Keratinocyte (primary cell): ENCODE data around the gene RTN4R. TPM values are rescaled to one million over a fixed set of nuclear protein-coding genes. Genes with fewer than 3 reads are reported as not detected.

ENCODE experiments used
- DNase-seq: peaks from one replicate; pipeline ENCODE4 v3.0.0-alpha.2; 2011; ENCODE audit warnings: low read depth, missing footprints, low spot score
- FAIRE-seq: peaks from 2 replicates; lab custom pipeline; 2011; peaks lifted over from hg19 to GRCh38; lab: Jason Lieb, UNC
- H2AFZ ChIP-seq: 2 replicates; pipeline ENCODE4 v1.6.0; 2012; ENCODE audit warnings: low read length, control low read depth, inconsistent platforms; ENCODE audit not compliant: control insufficient read depth
- H3K27ac ChIP-seq: 2 replicates; pipeline ENCODE4 v1.5.1; 2011; ENCODE audit warnings: low read length; ENCODE audit not compliant: control insufficient read depth, insufficient read depth
- H3K27me3 ChIP-seq: 3 replicates; pipeline ENCODE4 v1.6.0; 2011; ENCODE audit warnings: low read length; ENCODE audit not compliant: control insufficient read depth, insufficient read depth; ENCODE audit errors: extremely low read depth
- H3K36me3 ChIP-seq, 2 experiments: 2 replicates in 1 of 2; 3 replicates in 1 of 2; pipeline ENCODE4 v1.5.1; 2011; ENCODE audit warnings: low read length in 2 of 2, mild to moderate bottlenecking in 1 of 2; ENCODE audit not compliant: control insufficient read depth in 2 of 2, insufficient read depth in 2 of 2; ENCODE audit errors: extremely low read depth in 1 of 2
- H3K4me1 ChIP-seq: 3 replicates; pipeline ENCODE4 v1.5.1; 2011; ENCODE audit warnings: low read length; ENCODE audit not compliant: control insufficient read depth, insufficient read depth; ENCODE audit errors: extremely low read depth
- H3K4me2 ChIP-seq: 3 replicates; pipeline ENCODE4 v1.6.0; 2011; ENCODE audit warnings: low read depth, low read length; ENCODE audit not compliant: control insufficient read depth, insufficient read depth; ENCODE audit errors: extremely low read depth
- H3K4me3 ChIP-seq, 3 experiments: fragments of 200-600 bp in 1 of 3; sonication (generic) in 1 of 3; 2 replicates in 2 of 3; 3 replicates in 1 of 3; pipeline ENCODE4 v1.5.1; 2011 to 2016; ENCODE audit warnings: low read length in 3 of 3, mild to moderate bottlenecking in 3 of 3, control low read depth in 2 of 3, inconsistent platforms in 1 of 3, low read depth in 1 of 3, mixed read lengths in 1 of 3, mixed run types in 1 of 3, moderate library complexity in 1 of 3; ENCODE audit not compliant: control insufficient read depth in 2 of 3, insufficient read depth in 2 of 3; ENCODE audit errors: extremely low read depth in 1 of 3
- H3K79me2 ChIP-seq: 2 replicates; pipeline ENCODE4 v1.6.0; 2012; ENCODE audit warnings: low read length; ENCODE audit not compliant: control insufficient read depth, insufficient read depth
- H3K9ac ChIP-seq: 3 replicates; pipeline ENCODE4 v1.6.0; 2011; ENCODE audit warnings: low read length; ENCODE audit not compliant: control insufficient read depth, insufficient read depth; ENCODE audit errors: extremely low read depth
- H3K9me1 ChIP-seq: 3 replicates; pipeline ENCODE4 v1.6.0; 2011; ENCODE audit warnings: low read length; ENCODE audit not compliant: control insufficient read depth, insufficient read depth; ENCODE audit errors: extremely low read depth
- H3K9me3 ChIP-seq: 2 replicates; pipeline ENCODE4 v1.5.1; 2012; ENCODE audit warnings: low read depth, low read length; ENCODE audit not compliant: control insufficient read depth
- H4K20me1 ChIP-seq: 3 replicates; pipeline ENCODE4 v1.6.0; 2011; ENCODE audit warnings: low read length; ENCODE audit not compliant: control insufficient read depth, insufficient read depth; ENCODE audit errors: extremely low read depth
- EZH2 ChIP-seq: IDR thresholded peaks from one replicate; pipeline ENCODE4 v1.6.1; 2012; ENCODE audit warnings: inconsistent platforms, mild to moderate bottlenecking, low read length, moderate library complexity
- dilution Hi-C: fragments of 300-500 bp; cut with MboI; formaldehyde crosslinking; loops from one replicate; pipeline ENCODE4 v1.7.0; 2020; ENCODE audit warnings: low sequenced_read_pairs; ENCODE audit not compliant: extremely low pct_ligation_motif_present
- polyA plus RNA-seq, 5 experiments: library from polyadenylated mRNA; depleted of rRNA in 3 of 5; stranded (reverse) in 3 of 5; stranded (forward) in 1 of 5; unstranded in 1 of 5; fragments of >200 nt; gene quantifications; 1 replicate in 1 of 5; 2 replicates in 3 of 5; 3 replicates in 1 of 5; pipeline versions ENCODE4 v1.2.1 to v1.2.3, GENCODE V29; 2011 to 2012; ENCODE audit warnings: missing spikeins in 2 of 5, low read depth in 1 of 5, low replicate concordance in 1 of 5
- TF ChIP-seq, protein P1 (sequence below), 3 experiments: IDR thresholded peaks in 1 of 3; conservative IDR thresholded peaks in 1 of 3; optimal IDR thresholded peaks in 1 of 3; 2 replicates in 2 of 3; 3 replicates in 1 of 3; pipeline versions ENCODE3 to v1.5.1; 2011; ENCODE audit warnings: low read length in 3 of 3, mild to moderate bottlenecking in 3 of 3, moderate library complexity in 2 of 3, control low read depth in 1 of 3, inconsistent platforms in 1 of 3; ENCODE audit not compliant: insufficient read depth in 2 of 3; ENCODE audit errors: extremely low read depth in 1 of 3

The RTN4R gene
- polyA plus RNA-seq, 1 donor (not counting 4 experiments of a cell fraction or from before 2014, with no cell fraction given): 2.5 TPM

DNA sequence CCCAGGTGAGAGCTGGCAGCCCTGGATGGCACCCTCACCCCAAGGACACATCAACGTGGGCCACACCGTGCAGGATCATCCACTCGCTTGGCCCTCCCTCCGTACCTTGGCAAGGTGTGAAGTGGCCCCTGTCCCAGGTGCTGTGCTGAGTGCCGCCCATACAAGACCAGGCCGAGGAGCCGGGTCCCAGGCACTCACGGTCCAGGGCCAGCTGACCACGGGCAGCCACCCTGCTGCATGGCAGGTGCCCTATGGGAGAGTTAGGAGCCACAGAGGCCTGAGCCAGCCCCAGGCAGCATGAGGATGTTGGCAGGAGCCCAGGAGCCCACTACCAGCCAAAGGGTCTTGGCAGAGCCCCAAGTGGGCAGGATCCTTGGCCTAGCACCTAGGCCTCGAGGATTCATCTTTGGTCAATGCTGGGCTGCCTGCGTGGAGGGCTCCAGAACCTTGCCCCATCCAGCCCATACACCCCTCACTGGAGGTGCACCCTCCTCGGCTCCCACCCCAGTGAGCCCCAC, 19.6 kb downstream of the RTN4R start:
- Histone ChIP-seq H3K36me3 (no peaks in the 10 kb centered on the region), H3K79me2 (peaks cover 10% of the 10 kb centered on the region), H3K9me3 (no peaks in the 10 kb centered on the region), H3K27me3 (no peaks in the 10 kb centered on the region), H3K9ac (no peak overlapping the region), H2AFZ (no peak overlapping the region), H3K4me3 (no peak overlapping the region), H3K4me1 (peaks cover 8% of the 10 kb centered on the region), H3K4me2 (no peak overlapping the region), H3K27ac (no peak overlapping the region), H3K9me1 (no peaks in the 10 kb centered on the region), H4K20me1 (no peaks in the 10 kb centered on the region)
- dilution Hi-C loops: no loop called here
- DNase-seq: no peak
- TF ChIP-seq, protein P1, sequence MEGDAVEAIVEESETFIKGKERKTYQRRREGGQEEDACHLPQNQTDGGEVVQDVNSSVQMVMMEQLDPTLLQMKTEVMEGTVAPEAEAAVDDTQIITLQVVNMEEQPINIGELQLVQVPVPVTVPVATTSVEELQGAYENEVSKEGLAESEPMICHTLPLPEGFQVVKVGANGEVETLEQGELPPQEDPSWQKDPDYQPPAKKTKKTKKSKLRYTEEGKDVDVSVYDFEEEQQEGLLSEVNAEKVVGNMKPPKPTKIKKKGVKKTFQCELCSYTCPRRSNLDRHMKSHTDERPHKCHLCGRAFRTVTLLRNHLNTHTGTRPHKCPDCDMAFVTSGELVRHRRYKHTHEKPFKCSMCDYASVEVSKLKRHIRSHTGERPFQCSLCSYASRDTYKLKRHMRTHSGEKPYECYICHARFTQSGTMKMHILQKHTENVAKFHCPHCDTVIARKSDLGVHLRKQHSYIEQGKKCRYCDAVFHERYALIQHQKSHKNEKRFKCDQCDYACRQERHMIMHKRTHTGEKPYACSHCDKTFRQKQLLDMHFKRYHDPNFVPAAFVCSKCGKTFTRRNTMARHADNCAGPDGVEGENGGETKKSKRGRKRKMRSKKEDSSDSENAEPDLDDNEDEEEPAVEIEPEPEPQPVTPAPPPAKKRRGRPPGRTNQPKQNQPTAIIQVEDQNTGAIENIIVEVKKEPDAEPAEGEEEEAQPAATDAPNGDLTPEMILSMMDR (optimal IDR thresholded peaks at IDR 0.05 in 1 of 3, IDR thresholded peaks at IDR 0.05 in 1 of 3, conservative IDR thresholded peaks at IDR 0.05 in 1 of 3; ENCODE audit: extremely low read depth in 1 of 3, insufficient read depth in 2 of 3, low read length in 3 of 3): no peak
- no peak for TF ChIP-seq EZH2
- FAIRE-seq: no peak

GRCh38 chr22:20247608-20248171, 20.4 kb downstream of the RTN4R start:
- Histone ChIP-seq H3K79me2 (peaks cover 10% of the 10 kb centered on the region), H3K9ac (no peak overlapping the region), H2AFZ (no peak overlapping the region), H3K9me1 (no peaks in the 10 kb centered on the region), H3K27ac (no peak overlapping the region), H3K27me3 (no peaks in the 10 kb centered on the region), H3K4me3 (no peak overlapping the region), H3K4me2 (no peak overlapping the region), H4K20me1 (no peaks in the 10 kb centered on the region), H3K4me1 (peaks cover 16% of the 10 kb centered on the region), H3K9me3 (no peaks in the 10 kb centered on the region), H3K36me3 (no peaks in the 10 kb centered on the region)
- FAIRE-seq (no peak), DNase-seq (no peak)
- TF ChIP-seq, protein P1 (optimal IDR thresholded peaks at IDR 0.05 in 1 of 3, IDR thresholded peaks at IDR 0.05 in 1 of 3, conservative IDR thresholded peaks at IDR 0.05 in 1 of 3; ENCODE audit: extremely low read depth in 1 of 3, insufficient read depth in 2 of 3, low read length in 3 of 3): no peak
- TF ChIP-seq EZH2: no peak
- dilution Hi-C loops: no loop called here
